ENCODE results near the gene MEGF11. TPM values are rescaled to one million over a fixed set of nuclear protein-coding genes. Genes with fewer than 3 reads are reported as not detected.
"Not testable (repeated sequence)": the region's sequence is repeated elsewhere in the genome, so short reads cannot be mapped to it uniquely, and the experiment has no call there.

MEGF11 gene
- total and polyA plus RNA-seq, 7 donors = 0.04 to 0.05 TPM; not detected in 5

- no peak for TF ChIP-seq CTCF (IDR thresholded peaks at IDR 0.05)
- Histone ChIP-seq H3K27me3 (ENCODE audit: insufficient read depth in 3 of 3, low read length in 2 of 3) (peaks cover 0 to 67% (median 18%) of the 10 kb centered on the region in 3 donors), H3K4me1 (peaks cover 12% of the 10 kb centered on the region), H3K27ac (no peak overlapping the region), H3K36me3 (ENCODE audit: insufficient read depth in 1 of 2, low read depth in 1 of 2) (no peaks in the 10 kb centered on the region), H3K9me3 (no peaks in the 10 kb centered on the region), H3K4me3 (no peak overlapping the region)
- no peak for DNase-seq
- ATAC-seq = no peak
- 63 to 75% (median 73%) methylated on average over 10 of the region's 10 CpGs for WGBS, 3 donors
- intact Hi-C loops (cut with DNase I) = loop anchor here in 1 of 2 donors (5.0 kb wide), 1 partner anchor 36 kb away; no protein-coding TSS in a partner anchor
Measured at GRCh38 chr15:66251065-66251789, 2.3 kb downstream of the MEGF11 start.

- no peaks in the 10 kb centered on the region for H3K36me3 ChIP-seq (ENCODE audit: insufficient read depth in 1 of 2, low read depth in 1 of 2)
- TF ChIP-seq CTCF (IDR thresholded peaks at IDR 0.05) = no peak
- H3K27me3 ChIP-seq (ENCODE audit: insufficient read depth in 3 of 3, low read length in 2 of 3) = peaks cover 0 to 61% (median 14%) of the 10 kb centered on the region in 3 donors
- no peak overlapping the region for H3K27ac ChIP-seq
- intact Hi-C loops (cut with DNase I) = loop anchor here in 1 of 2 donors (5.0 kb wide), 1 partner anchor 38 kb away; no protein-coding TSS in a partner anchor
- DNase-seq (no peak), ATAC-seq (no peak)
- H3K4me1 ChIP-seq = peaks cover 12% of the 10 kb centered on the region
- H3K9me3 ChIP-seq = no peaks in the 10 kb centered on the region
- 73 to 88% (median 82%) methylated on average over 2 of the region's 2 CpGs for whole genome bisulfite sequencing, 3 donors
- H3K4me3 ChIP-seq = no peak overlapping the region
Measured at GRCh38 chr15:66249605-66250174, 3.9 kb downstream of the MEGF11 start.

GRCh38 chr15:66246937-66247336 is 6.6 kb downstream of the MEGF11 start:
- Histone ChIP-seq H3K9me3 (no peaks in the 10 kb centered on the region), H3K27me3 (ENCODE audit: insufficient read depth in 3 of 3, low read length in 2 of 3) (peaks cover 0 to 38% (median 0%) of the 10 kb centered on the region in 3 donors), H3K27ac (no peak overlapping the region), H3K36me3 (ENCODE audit: insufficient read depth in 1 of 2, low read depth in 1 of 2) (no peaks in the 10 kb centered on the region), H3K4me3 (no peak overlapping the region), H3K4me1 (peaks cover 2% of the 10 kb centered on the region)
- intact Hi-C loops (cut with DNase I) = no loop called here
- no peak for DNase-seq
- ATAC-seq = no peak
- no peak for TF ChIP-seq CTCF (IDR thresholded peaks at IDR 0.05)
- WGBS, 3 donors = 87 to 89% (median 89%) methylated on average over 1 of the region's 1 CpG

- H3K9me3 ChIP-seq; H3K4me1 ChIP-seq; ATAC-seq; intact Hi-C loops (cut with DNase I); H3K27ac ChIP-seq; DNase-seq; H3K36me3 ChIP-seq (ENCODE audit: insufficient read depth in 1 of 2, low read depth in 1 of 2); H3K4me3 ChIP-seq: not testable (repeated sequence)
- H3K27me3 ChIP-seq (ENCODE audit: insufficient read depth in 3 of 3, low read length in 2 of 3) = peaks cover 0 to 32% (median 0%) of the 10 kb centered on the region in 3 donors
- 75 to 83% (median 79%) methylated on average over 5 of the region's 5 CpGs for WGBS, 3 donors
Measured at GRCh38 chr15:66245832-66246231, 7.7 kb downstream of the MEGF11 start.

- no peak for ATAC-seq
- WGBS, 3 donors = 44 to 100% (median 90%) methylated on average over 1 of the region's 1 CpG
- Histone ChIP-seq H3K36me3 (ENCODE audit: insufficient read depth in 1 of 2, low read depth in 1 of 2) (no peaks in the 10 kb centered on the region), H3K9me3 (no peaks in the 10 kb centered on the region), H3K4me1 (no peaks in the 10 kb centered on the region), H3K4me3 (no peak overlapping the region), H3K27me3 (ENCODE audit: insufficient read depth in 3 of 3, low read length in 2 of 3) (peaks cover 0 to 20% (median 2%) of the 10 kb centered on the region in 3 donors), H3K27ac (no peak overlapping the region)
- intact Hi-C loops (cut with DNase I) = no loop called here
- DNase-seq = no peak
- no peak for TF ChIP-seq CTCF (IDR thresholded peaks at IDR 0.05)
Measured at GRCh38 chr15:66241908-66242285, 11.7 kb downstream of the MEGF11 start.
